MM.1S (cell line): ENCODE data around the gene SP1.
"Not testable (repeated sequence)": the region's sequence is repeated elsewhere in the genome, so short reads cannot be mapped to it uniquely, and the experiment has no call there.

Source experiments
- DNase-seq: peaks from one replicate; pipeline ENCODE4 v3.0.0-alpha.2; 2015
- H2AFZ ChIP-seq: fragments of 300-600 bp; sonication (generic); 2 replicates; pipeline ENCODE4 v1.6.0; 2016; ENCODE audit warnings: antibody characterized with exemption, low read length
- H3F3A ChIP-seq: fragments of 300-600 bp; sonication (generic); 2 replicates; pipeline ENCODE4 v1.6.1; 2016; ENCODE audit warnings: mild to moderate bottlenecking, antibody characterized with exemption, low read length, moderate library complexity, mixed read lengths; ENCODE audit not compliant: insufficient read depth
- H3K27ac ChIP-seq: fragments of 300-600 bp; sonication (generic); 2 replicates; pipeline ENCODE4 v1.5.1; 2016; ENCODE audit warnings: mild to moderate bottlenecking, low read length
- H3K27me3 ChIP-seq: fragments of 300-600 bp; sonication (generic); replicated peaks from 2 replicates; pipeline ENCODE4 v1.6.0; 2016; ENCODE audit warnings: low read length; ENCODE audit not compliant: insufficient read depth
- H3K36me3 ChIP-seq: fragments of 300-600 bp; sonication (generic); replicated peaks from 2 replicates; pipeline ENCODE4 v1.6.1; 2016; ENCODE audit warnings: mild to moderate bottlenecking, low read length, mixed read lengths; ENCODE audit not compliant: insufficient read depth
- H3K4me1 ChIP-seq: fragments of 300-600 bp; sonication (generic); 2 replicates; pipeline ENCODE4 v1.6.1; 2016; ENCODE audit warnings: low read length, mixed read lengths
- H3K4me2 ChIP-seq: fragments of 300-600 bp; sonication (generic); 2 replicates; pipeline ENCODE4 v1.6.0; 2016; ENCODE audit warnings: low read depth, low read length
- H3K4me3 ChIP-seq: fragments of 300-600 bp; sonication (generic); 2 replicates; pipeline ENCODE4 v1.5.1; 2016; ENCODE audit warnings: low read length, mixed read lengths
- H3K79me2 ChIP-seq: fragments of 300-600 bp; sonication (generic); 2 replicates; pipeline ENCODE4 v1.6.1; 2016; ENCODE audit warnings: mixed run types, low read length, mixed read lengths
- H3K9ac ChIP-seq: fragments of 300-600 bp; sonication (generic); 2 replicates; pipeline ENCODE4 v1.6.1; 2016; ENCODE audit warnings: low read length, mixed read lengths
- H3K9me2 ChIP-seq: fragments of 300-600 bp; sonication (generic); replicated peaks from 2 replicates; pipeline ENCODE4 v1.6.1; 2016; ENCODE audit warnings: mild to moderate bottlenecking, low read length, mixed read lengths; ENCODE audit not compliant: insufficient read depth
- H3K9me3 ChIP-seq: fragments of 300-600 bp; sonication (generic); replicated peaks from 2 replicates; pipeline ENCODE4 v1.6.1; 2016; ENCODE audit warnings: mild to moderate bottlenecking, low read length, mixed read lengths; ENCODE audit not compliant: insufficient read depth
- H4K20me1 ChIP-seq: fragments of 300-600 bp; sonication (generic); 2 replicates; pipeline ENCODE4 v1.6.1; 2016; ENCODE audit warnings: mild to moderate bottlenecking, low read length, moderate library complexity, mixed read lengths; ENCODE audit not compliant: insufficient read depth
- EZH2 ChIP-seq: fragments of 300-600 bp; sonication (generic); optimal IDR thresholded peaks from 2 replicates; pipeline ENCODE3; 2017; ENCODE audit warnings: low read depth, mild to moderate bottlenecking, antibody characterized with exemption, low read length, mixed read lengths
- EZH2phosphoT487 ChIP-seq: fragments of 300-600 bp; sonication (generic); IDR thresholded peaks from 2 replicates; pipeline ENCODE4 v1.6.1; 2018; ENCODE audit warnings: antibody characterized with exemption, low read length
- TF ChIP-seq, protein P1 (sequence below): fragments of 300-600 bp; sonication (generic); IDR thresholded peaks from 2 replicates; pipeline ENCODE4 v1.5.1; 2016; ENCODE audit warnings: antibody characterized with exemption, low read length, mixed read lengths

Gene SP1

GRCh38 chr12:53428741-53429140, 48.8 kb downstream of the SP1 start:
- DNase-seq: no peak
- no peaks in the 10 kb centered on the region for H3F3A ChIP-seq
- no peak overlapping the region for H3K4me3 ChIP-seq
- no peak overlapping the region for H2AFZ ChIP-seq
- H3K27ac ChIP-seq: no peak overlapping the region
- no peaks in the 10 kb centered on the region for H3K36me3 ChIP-seq
- no peak overlapping the region for H3K9ac ChIP-seq
- no peaks in the 10 kb centered on the region for H3K9me2 ChIP-seq
- no peak overlapping the region for H3K4me2 ChIP-seq
- peaks cover 10% of the 10 kb centered on the region for H3K4me1 ChIP-seq
- no peaks in the 10 kb centered on the region for H4K20me1 ChIP-seq
- no peaks in the 10 kb centered on the region for H3K79me2 ChIP-seq
- no peaks in the 10 kb centered on the region for H3K27me3 ChIP-seq
- TF ChIP-seq EZH2phosphoT487 (no peak), EZH2 (no peak)
- TF ChIP-seq, protein P1, sequence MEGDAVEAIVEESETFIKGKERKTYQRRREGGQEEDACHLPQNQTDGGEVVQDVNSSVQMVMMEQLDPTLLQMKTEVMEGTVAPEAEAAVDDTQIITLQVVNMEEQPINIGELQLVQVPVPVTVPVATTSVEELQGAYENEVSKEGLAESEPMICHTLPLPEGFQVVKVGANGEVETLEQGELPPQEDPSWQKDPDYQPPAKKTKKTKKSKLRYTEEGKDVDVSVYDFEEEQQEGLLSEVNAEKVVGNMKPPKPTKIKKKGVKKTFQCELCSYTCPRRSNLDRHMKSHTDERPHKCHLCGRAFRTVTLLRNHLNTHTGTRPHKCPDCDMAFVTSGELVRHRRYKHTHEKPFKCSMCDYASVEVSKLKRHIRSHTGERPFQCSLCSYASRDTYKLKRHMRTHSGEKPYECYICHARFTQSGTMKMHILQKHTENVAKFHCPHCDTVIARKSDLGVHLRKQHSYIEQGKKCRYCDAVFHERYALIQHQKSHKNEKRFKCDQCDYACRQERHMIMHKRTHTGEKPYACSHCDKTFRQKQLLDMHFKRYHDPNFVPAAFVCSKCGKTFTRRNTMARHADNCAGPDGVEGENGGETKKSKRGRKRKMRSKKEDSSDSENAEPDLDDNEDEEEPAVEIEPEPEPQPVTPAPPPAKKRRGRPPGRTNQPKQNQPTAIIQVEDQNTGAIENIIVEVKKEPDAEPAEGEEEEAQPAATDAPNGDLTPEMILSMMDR: no peak
- H3K9me3 ChIP-seq: no peaks in the 10 kb centered on the region

- TF ChIP-seq EZH2 (no peak), EZH2phosphoT487 (no peak)
- TF ChIP-seq, protein P1: no peak
- no peak overlapping the region for H3K27ac ChIP-seq
These were observed 50.1 kb downstream of the SP1 start for GRCh38 chr12:53430116-53430515.

DNA sequence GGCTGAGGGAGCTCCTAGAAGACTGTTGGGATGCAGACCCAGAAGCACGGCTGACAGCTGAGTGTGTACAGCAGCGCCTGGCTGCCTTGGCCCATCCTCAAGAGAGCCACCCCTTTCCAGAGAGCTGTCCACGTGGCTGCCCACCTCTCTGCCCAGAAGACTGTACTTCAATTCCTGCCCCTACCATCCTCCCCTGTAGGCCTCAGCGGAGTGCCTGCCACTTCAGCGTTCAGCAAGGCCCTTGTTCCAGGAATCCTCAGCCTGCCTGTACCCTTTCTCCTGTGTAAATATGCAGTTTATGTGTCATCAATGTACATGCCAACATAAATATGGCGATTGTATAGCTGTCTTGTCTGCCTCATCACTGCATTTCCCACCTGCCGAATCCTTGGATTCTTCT, 51.2 kb downstream of the SP1 start:
- Histone ChIP-seq H2AFZ (no peak overlapping the region), H3K4me2 (no peak overlapping the region), H3K27ac (no peak overlapping the region), H3K9me3 (no peaks in the 10 kb centered on the region), H3K4me3 (no peak overlapping the region), H3K9me2 (no peaks in the 10 kb centered on the region), H3K36me3 (no peaks in the 10 kb centered on the region), H4K20me1 (no peaks in the 10 kb centered on the region), H3K27me3 (no peaks in the 10 kb centered on the region), H3K9ac (no peak overlapping the region), H3F3A (no peaks in the 10 kb centered on the region), H3K4me1 (peaks cover 10% of the 10 kb centered on the region), H3K79me2 (no peaks in the 10 kb centered on the region)
- DNase-seq: no peak
- TF ChIP-seq, protein P1: no peak
- no peak for TF ChIP-seq EZH2phosphoT487
- no peak for TF ChIP-seq EZH2

More at GRCh38 chr12:53430116-53430515, 50.1 kb downstream of the SP1 start:
- Histone ChIP-seq H3K27me3 (no peaks in the 10 kb centered on the region), H3K9me2 (no peaks in the 10 kb centered on the region), H4K20me1 (no peaks in the 10 kb centered on the region), H3K36me3 (no peaks in the 10 kb centered on the region), H3K4me1 (peaks cover 10% of the 10 kb centered on the region), H3K9me3 (no peaks in the 10 kb centered on the region), H3K4me2 (no peak overlapping the region), H3K79me2 (no peaks in the 10 kb centered on the region), H2AFZ (no peak overlapping the region), H3K9ac (no peak overlapping the region), H3F3A (no peaks in the 10 kb centered on the region), H3K4me3 (no peak overlapping the region)
- DNase-seq: no peak

GRCh38 chr12:53435326-53435725, 55.4 kb downstream of the SP1 start:
- not testable (repeated sequence) for H3K79me2 ChIP-seq, H3K9ac ChIP-seq, DNase-seq, H3K4me3 ChIP-seq, H4K20me1 ChIP-seq, H2AFZ ChIP-seq, H3K27ac ChIP-seq, H3K27me3 ChIP-seq, H3K4me1 ChIP-seq, H3K9me2 ChIP-seq, H3K4me2 ChIP-seq, H3K36me3 ChIP-seq, H3F3A ChIP-seq, H3K9me3 ChIP-seq

DNA sequence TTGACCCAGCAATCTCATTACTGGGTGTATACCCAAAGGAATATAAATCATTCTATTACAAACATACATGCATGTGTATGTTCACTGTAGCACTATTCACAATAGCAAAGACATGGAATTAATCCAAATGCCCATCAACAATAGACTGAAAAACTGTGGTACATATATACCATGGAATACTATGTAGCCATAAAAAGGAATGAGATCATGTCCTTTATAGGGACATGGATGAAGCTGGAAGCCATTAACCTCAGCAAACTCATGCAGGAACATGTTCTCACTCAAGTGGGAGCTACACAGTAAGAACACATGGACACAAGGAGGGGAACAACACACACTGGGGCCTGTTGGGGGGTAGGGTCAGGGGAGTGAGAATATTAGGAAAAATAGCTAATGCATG, 59.6 kb downstream of the SP1 start:
- H3K27ac ChIP-seq, H3K9me3 ChIP-seq, DNase-seq, H3K36me3 ChIP-seq, H3F3A ChIP-seq, H3K9ac ChIP-seq, H4K20me1 ChIP-seq, H3K27me3 ChIP-seq, H3K4me1 ChIP-seq, H2AFZ ChIP-seq, H3K4me3 ChIP-seq, H3K4me2 ChIP-seq, H3K9me2 ChIP-seq: not testable (repeated sequence)
- peaks cover 27% of the 10 kb centered on the region for H3K79me2 ChIP-seq
